Measurements from ENCODE around the gene CLOCK. TPM values are rescaled to one million over a fixed set of nuclear protein-coding genes. Genes with fewer than 3 reads are reported as not detected.

The CLOCK gene
- total RNA-seq, 2 experiments from 2014 or later: 1.9 to 9.0 TPM

DNA sequence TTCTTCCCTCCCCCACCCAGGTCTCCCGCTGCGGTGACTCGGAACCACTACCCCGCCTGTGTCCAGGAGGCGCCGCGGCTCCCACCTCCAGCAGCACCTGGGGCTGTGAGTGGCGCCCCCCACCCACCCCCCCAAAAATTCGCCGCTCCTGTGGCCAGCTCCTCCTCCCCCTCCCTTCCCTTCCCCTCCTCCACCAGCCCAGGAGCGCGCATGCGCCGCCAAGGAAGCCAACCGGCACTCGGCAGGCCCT, 278 bp downstream of the CLOCK start:
- H3K9me3 ChIP-seq (ENCODE audit: low read length): no peaks in the 10 kb centered on the region
- peak overlapping the region; percentile 45 for H3K27ac ChIP-seq (ENCODE audit: low read depth, low read length, poor library complexity, severe bottlenecking)
- no peak for DNase-seq (ENCODE audit: low spot score)
- H3K4me2 ChIP-seq (ENCODE audit: low read length): peak overlapping the region; percentile 97
- H3K9me2 ChIP-seq (ENCODE audit: insufficient read depth, low read length): no peaks in the 10 kb centered on the region
- CTCF ChIA-PET (ENCODE audit: unreplicated experiment): interaction anchor here (0.7 to 1.1 kb wide), 2 partner anchors 151 to 199 kb away, joined by 3 read pairs; no protein-coding TSS in a partner anchor
- H3K4me3 ChIP-seq (ENCODE audit: low read depth, low read length, poor library complexity, severe bottlenecking): peak overlapping the region; percentile 79
- H3K79me2 ChIP-seq (ENCODE audit: insufficient read depth, low read depth, low read length): no peaks in the 10 kb centered on the region
- peaks cover 7% of the 10 kb centered on the region for H3K4me1 ChIP-seq (ENCODE audit: insufficient read depth, low read length, poor library complexity, severe bottlenecking)
- H2AFZ ChIP-seq (ENCODE audit: low read length): peak overlapping the region; percentile 92
- H3K36me3 ChIP-seq (ENCODE audit: insufficient read depth, low read length): no peaks in the 10 kb centered on the region
- BruUV-seq (replicated peaks): no TSS peak
- peaks cover 18% of the 10 kb centered on the region; the same call in 1 of the 2 replicates for H4K20me1 ChIP-seq (ENCODE audit: insufficient read depth, low read length)
- POLR2A ChIA-PET: interaction anchor here (0.9 to 2.6 kb wide), 3 partner anchors 152 to 843 kb away, joined by 3 to 20 read pairs (median 7); partner anchors contain the start of genes SRD5A3 and TMEM165
- intact Hi-C loops (cut with micrococcal nuclease; ENCODE audit: unreplicated experiment): loop anchor here (2.0 to 5.0 kb wide), 3 partner anchors 200 to 401 kb away; partner anchors contain the start of genes CEP135, EXOC1 and SRD5A3
- TF ChIP-seq, protein P1, sequence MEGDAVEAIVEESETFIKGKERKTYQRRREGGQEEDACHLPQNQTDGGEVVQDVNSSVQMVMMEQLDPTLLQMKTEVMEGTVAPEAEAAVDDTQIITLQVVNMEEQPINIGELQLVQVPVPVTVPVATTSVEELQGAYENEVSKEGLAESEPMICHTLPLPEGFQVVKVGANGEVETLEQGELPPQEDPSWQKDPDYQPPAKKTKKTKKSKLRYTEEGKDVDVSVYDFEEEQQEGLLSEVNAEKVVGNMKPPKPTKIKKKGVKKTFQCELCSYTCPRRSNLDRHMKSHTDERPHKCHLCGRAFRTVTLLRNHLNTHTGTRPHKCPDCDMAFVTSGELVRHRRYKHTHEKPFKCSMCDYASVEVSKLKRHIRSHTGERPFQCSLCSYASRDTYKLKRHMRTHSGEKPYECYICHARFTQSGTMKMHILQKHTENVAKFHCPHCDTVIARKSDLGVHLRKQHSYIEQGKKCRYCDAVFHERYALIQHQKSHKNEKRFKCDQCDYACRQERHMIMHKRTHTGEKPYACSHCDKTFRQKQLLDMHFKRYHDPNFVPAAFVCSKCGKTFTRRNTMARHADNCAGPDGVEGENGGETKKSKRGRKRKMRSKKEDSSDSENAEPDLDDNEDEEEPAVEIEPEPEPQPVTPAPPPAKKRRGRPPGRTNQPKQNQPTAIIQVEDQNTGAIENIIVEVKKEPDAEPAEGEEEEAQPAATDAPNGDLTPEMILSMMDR (conservative IDR thresholded peaks at IDR 0.05; ENCODE audit: low read length): no peak
- no peak for TF ChIP-seq EZH2phosphoT487 (IDR thresholded peaks at IDR 0.05; ENCODE audit: borderline replicate concordance, low read depth, low read length)

DNA sequence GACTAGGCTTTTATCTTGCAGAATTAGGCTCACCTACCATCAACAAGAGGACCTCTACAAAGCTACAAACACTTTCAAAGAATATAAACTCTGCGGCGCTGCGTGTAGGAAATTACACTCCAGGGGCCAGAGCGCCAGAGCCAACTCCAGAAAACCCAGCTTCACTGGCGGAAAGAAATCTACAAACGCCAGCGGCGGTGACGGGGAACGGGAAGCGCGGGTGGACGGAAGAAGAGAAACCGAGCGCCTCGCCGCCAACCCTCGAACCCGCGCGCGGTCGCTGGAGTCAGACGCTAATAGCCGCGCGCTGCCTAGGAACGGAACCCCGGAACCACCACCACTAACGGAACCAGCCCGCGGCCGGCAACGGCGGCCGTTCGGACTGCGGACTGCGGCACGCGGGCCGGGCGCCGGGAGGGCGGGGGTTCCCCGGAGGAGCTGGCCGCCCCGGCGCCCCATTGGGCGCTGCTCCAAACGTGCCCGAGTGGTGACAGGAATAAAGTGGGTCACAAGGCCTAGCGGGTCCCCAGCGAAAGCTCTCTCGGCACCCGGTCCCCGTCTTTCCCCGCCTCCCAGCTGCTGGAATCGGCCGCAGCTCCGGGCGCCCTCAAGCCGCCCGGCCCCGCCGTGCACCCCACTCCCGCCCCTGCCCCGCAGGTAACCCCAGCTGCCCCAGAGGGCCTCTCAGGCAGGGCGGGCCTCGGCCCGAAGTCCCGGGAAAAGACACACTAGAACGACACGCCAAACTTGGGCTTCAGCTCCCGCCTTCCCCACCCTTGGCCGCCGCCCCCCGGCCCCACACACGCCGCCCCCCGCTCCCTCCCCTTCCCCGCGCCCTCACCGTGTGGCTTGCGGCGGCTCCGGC, 836 bp downstream of the CLOCK start:
- no TSS peak for BruUV-seq (replicated peaks)
- Histone ChIP-seq H3K9me3 (ENCODE audit: low read length) (no peaks in the 10 kb centered on the region), H3K36me3 (ENCODE audit: insufficient read depth, low read length) (no peaks in the 10 kb centered on the region), H3K27ac (ENCODE audit: low read depth, low read length, poor library complexity, severe bottlenecking) (peak overlapping the region; percentile 19), H3K4me1 (ENCODE audit: insufficient read depth, low read length, poor library complexity, severe bottlenecking) (peaks cover 7% of the 10 kb centered on the region), H2AFZ (ENCODE audit: low read length) (peak overlapping the region; percentile 64; the same call in 1 of the 2 replicates), H4K20me1 (ENCODE audit: insufficient read depth, low read length) (peaks cover 22% of the 10 kb centered on the region; the same call in 1 of the 2 replicates), H3K4me3 (ENCODE audit: low read depth, low read length, poor library complexity, severe bottlenecking) (peak overlapping the region; percentile 79), H3K9me2 (ENCODE audit: insufficient read depth, low read length) (no peaks in the 10 kb centered on the region), H3K4me2 (ENCODE audit: low read length) (peak overlapping the region; percentile 82), H3K79me2 (ENCODE audit: insufficient read depth, low read depth, low read length) (no peaks in the 10 kb centered on the region)
- peak; percentile 68 for DNase-seq (ENCODE audit: low spot score)
- TF ChIP-seq EZH2phosphoT487 (IDR thresholded peaks at IDR 0.05; ENCODE audit: borderline replicate concordance, low read depth, low read length): no peak
- TF ChIP-seq, protein P1 (conservative IDR thresholded peaks at IDR 0.05; ENCODE audit: low read length): no peak
- POLR2A ChIA-PET: interaction anchor here (0.6 to 2.6 kb wide), 7 partner anchors 44 to 1035 kb away, joined by 3 to 20 read pairs (median 3); partner anchors contain the start of genes SRD5A3 and TMEM165
- CTCF ChIA-PET (ENCODE audit: unreplicated experiment): interaction anchor here (0.6 to 1.1 kb wide), 3 partner anchors 151 to 481 kb away, joined by 3 to 7 read pairs (median 3); no protein-coding TSS in a partner anchor
- intact Hi-C loops (cut with micrococcal nuclease; ENCODE audit: unreplicated experiment): loop anchor here (2.0 to 5.0 kb wide), 4 partner anchors 31 to 401 kb away; partner anchors contain the start of genes CEP135, EXOC1 and SRD5A3

Data from OCI-LY7 (cell line).